GM06990 (cell line): ENCODE results near the gene ERCC4.

Source experiments
- DNase-seq: peaks from one replicate; pipeline ENCODE4 v3.0.0-alpha.2; 2011; ENCODE audit not compliant: insufficient read length; ENCODE audit errors: extremely low read depth
- H3K27me3 ChIP-seq: replicated peaks from 2 replicates; pipeline ENCODE4 v1.6.0; 2011; ENCODE audit warnings: low read length; ENCODE audit not compliant: control insufficient read depth, insufficient read depth
- H3K36me3 ChIP-seq: 2 replicates; pipeline ENCODE4 v1.5.1; 2011; ENCODE audit warnings: low read length; ENCODE audit not compliant: control insufficient read depth, insufficient read depth
- H3K4me3 ChIP-seq: replicated peaks from 2 replicates; pipeline ENCODE4 v1.5.1; 2011; ENCODE audit warnings: low read depth, mild to moderate bottlenecking, control low read depth, low read length
- CTCF ChIP-seq: IDR thresholded peaks from 2 replicates; pipeline ENCODE4 v1.5.1; 2011; ENCODE audit warnings: low read length, control low read depth, mild to moderate bottlenecking, inconsistent platforms; ENCODE audit not compliant: insufficient read depth, poor library complexity, severe bottlenecking

Gene ERCC4

GRCh38 chr16:13958474-13958873 lies 38.5 kb downstream of the ERCC4 start:
- Histone ChIP-seq H3K4me3 (no peak overlapping the region), H3K27me3 (no peaks in the 10 kb centered on the region), H3K36me3 (no peaks in the 10 kb centered on the region)
- DNase-seq, result no peak
- TF ChIP-seq CTCF, result no peak

- DNase-seq, result no peak
Measured at GRCh38 chr16:13959626-13960025, 39.7 kb downstream of the ERCC4 start.

GRCh38 chr16:13961099-13961811 lies 41.3 kb downstream of the ERCC4 start:
- no peak for DNase-seq
- Histone ChIP-seq H3K27me3 (no peaks in the 10 kb centered on the region), H3K4me3 (no peak overlapping the region), H3K36me3 (no peaks in the 10 kb centered on the region)
- TF ChIP-seq CTCF, result no peak

More at GRCh38 chr16:13959626-13960025, 39.7 kb downstream of the ERCC4 start:
- no peak for TF ChIP-seq CTCF
- Histone ChIP-seq H3K4me3 (no peak overlapping the region), H3K27me3 (no peaks in the 10 kb centered on the region), H3K36me3 (no peaks in the 10 kb centered on the region)

- no peak for DNase-seq
- TF ChIP-seq CTCF, result no peak
- H3K27me3 ChIP-seq, result no peaks in the 10 kb centered on the region
- no peaks in the 10 kb centered on the region for H3K36me3 ChIP-seq
- no peak overlapping the region for H3K4me3 ChIP-seq
Measured at GRCh38 chr16:13962232-13962631, 42.3 kb downstream of the ERCC4 start.

- no peak overlapping the region for H3K4me3 ChIP-seq
- H3K36me3 ChIP-seq, result no peaks in the 10 kb centered on the region
- H3K27me3 ChIP-seq, result no peaks in the 10 kb centered on the region
- TF ChIP-seq CTCF, result no peak
- DNase-seq, result no peak
Measured at GRCh38 chr16:13968835-13969234, 48.9 kb downstream of the ERCC4 start.

- no peak for TF ChIP-seq CTCF
- no peak for DNase-seq
- H3K4me3 ChIP-seq, result no peak overlapping the region
Measured at GRCh38 chr16:13969711-13970110, 49.8 kb downstream of the ERCC4 start.

More at GRCh38 chr16:13969711-13970110, 49.8 kb downstream of the ERCC4 start:
- Histone ChIP-seq H3K27me3 (no peaks in the 10 kb centered on the region), H3K36me3 (no peaks in the 10 kb centered on the region)
